Loucy (cell line): ENCODE measurements around the gene SLC27A5.

ENCODE experiments used
- CTCF ChIP-seq: fragments of 200-600 bp; sonication (generic); conservative IDR thresholded peaks from 2 replicates; pipeline ENCODE4 v1.5.1; 2014; ENCODE audit warnings: mild to moderate bottlenecking, antibody characterized with exemption, low read length
- EZH2phosphoT487 ChIP-seq: fragments of 200-600 bp; IDR thresholded peaks from 2 replicates; pipeline ENCODE4 v1.6.1; 2018; ENCODE audit warnings: antibody characterized with exemption, mild to moderate bottlenecking, moderate library complexity, borderline replicate concordance

GRCh38 chr19:58451358-58452101 is 60.3 kb downstream of the SLC27A5 start, which contains the start of gene ZNF324B:
- TF ChIP-seq CTCF: no peak
- no peak for TF ChIP-seq EZH2phosphoT487
